GM19372 (cell line): Measurements from ENCODE around the gene C5AR2.
"Not testable (repeated sequence)": the region's sequence is repeated elsewhere in the genome, so short reads cannot be mapped to it uniquely, and the experiment has no call there.

ENCODE experiments used
- ATAC-seq: cut with Tn5 transposase; IDR thresholded peaks from one replicate; pipeline ENCODE4 v1.9.1; 2021; ENCODE audit warnings: mild to moderate bottlenecking, low read depth, moderate library complexity; ENCODE audit not compliant: unreplicated experiment

Gene C5AR2

GRCh38 chr19:47357788-47358680 is 26.1 kb downstream of the C5AR2 start:
- ATAC-seq = no peak

GRCh38 chr19:47358936-47359335 is 27.0 kb downstream of the C5AR2 start:
- no peak for ATAC-seq

GRCh38 chr19:47362321-47362720 is 30.3 kb downstream of the C5AR2 start:
- ATAC-seq = no peak

- ATAC-seq = no peak
Measured at GRCh38 chr19:47363758-47364531, 32.0 kb downstream of the C5AR2 start.

GRCh38 chr19:47365455-47365854 is 33.5 kb downstream of the C5AR2 start:
- ATAC-seq = not testable (repeated sequence)

- no peak for ATAC-seq
Measured at GRCh38 chr19:47370045-47370611, 38.2 kb downstream of the C5AR2 start.

- no peak for ATAC-seq
Measured at GRCh38 chr19:47371261-47371660, 39.3 kb downstream of the C5AR2 start.

GRCh38 chr19:47372603-47373002 is 40.6 kb downstream of the C5AR2 start:
- no peak for ATAC-seq

- ATAC-seq = no peak
Measured at GRCh38 chr19:47373246-47374240, 41.6 kb downstream of the C5AR2 start.

- ATAC-seq = no peak
Measured at GRCh38 chr19:47374876-47375693, 43.1 kb downstream of the C5AR2 start.

- no peak for ATAC-seq
Measured at GRCh38 chr19:47375694-47376588, 44.0 kb downstream of the C5AR2 start.

- no peak for ATAC-seq
Measured at GRCh38 chr19:47376589-47377144, 44.7 kb downstream of the C5AR2 start.

GRCh38 chr19:47377208-47377701 is 45.3 kb downstream of the C5AR2 start:
- ATAC-seq = no peak

- no peak for ATAC-seq
Measured at GRCh38 chr19:47377801-47378200, 45.8 kb downstream of the C5AR2 start.

GRCh38 chr19:47378246-47378645 is 46.3 kb downstream of the C5AR2 start:
- ATAC-seq = no peak

- ATAC-seq = no peak
Measured at GRCh38 chr19:47379381-47379938, 47.5 kb downstream of the C5AR2 start.

- ATAC-seq = no peak
Measured at GRCh38 chr19:47380559-47380958, 48.6 kb downstream of the C5AR2 start.
